ENCODE data around the gene INTS14.

DNA sequence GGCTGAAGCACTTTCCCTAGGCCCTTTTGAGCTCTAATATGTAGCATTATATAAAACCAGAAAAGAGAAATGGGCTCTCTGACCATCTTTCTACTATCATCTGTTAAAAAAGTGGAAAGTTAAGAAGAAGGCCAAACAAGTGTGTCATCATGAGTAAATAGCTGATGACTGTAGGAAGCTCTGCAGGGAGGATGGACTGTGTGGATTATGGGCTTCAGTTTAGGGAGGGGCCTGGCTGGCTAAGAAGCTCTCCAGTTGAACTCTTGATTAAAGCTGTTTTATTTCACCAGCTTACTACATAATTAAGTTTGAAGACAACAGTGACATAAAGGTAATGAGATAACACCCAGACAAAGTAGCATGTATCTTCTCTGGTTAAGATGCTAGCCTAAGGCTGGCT, 30.6 kb downstream of the INTS14 start:
- TF ChIP-seq, protein P1, sequence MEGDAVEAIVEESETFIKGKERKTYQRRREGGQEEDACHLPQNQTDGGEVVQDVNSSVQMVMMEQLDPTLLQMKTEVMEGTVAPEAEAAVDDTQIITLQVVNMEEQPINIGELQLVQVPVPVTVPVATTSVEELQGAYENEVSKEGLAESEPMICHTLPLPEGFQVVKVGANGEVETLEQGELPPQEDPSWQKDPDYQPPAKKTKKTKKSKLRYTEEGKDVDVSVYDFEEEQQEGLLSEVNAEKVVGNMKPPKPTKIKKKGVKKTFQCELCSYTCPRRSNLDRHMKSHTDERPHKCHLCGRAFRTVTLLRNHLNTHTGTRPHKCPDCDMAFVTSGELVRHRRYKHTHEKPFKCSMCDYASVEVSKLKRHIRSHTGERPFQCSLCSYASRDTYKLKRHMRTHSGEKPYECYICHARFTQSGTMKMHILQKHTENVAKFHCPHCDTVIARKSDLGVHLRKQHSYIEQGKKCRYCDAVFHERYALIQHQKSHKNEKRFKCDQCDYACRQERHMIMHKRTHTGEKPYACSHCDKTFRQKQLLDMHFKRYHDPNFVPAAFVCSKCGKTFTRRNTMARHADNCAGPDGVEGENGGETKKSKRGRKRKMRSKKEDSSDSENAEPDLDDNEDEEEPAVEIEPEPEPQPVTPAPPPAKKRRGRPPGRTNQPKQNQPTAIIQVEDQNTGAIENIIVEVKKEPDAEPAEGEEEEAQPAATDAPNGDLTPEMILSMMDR (IDR thresholded peaks at IDR 0.05) = no peak
- TF ChIP-seq POLR2A (IDR thresholded peaks at IDR 0.05) = no peak

Data from heart left ventricle (tissue), 13 donors.